A549 treated with AZD2906 at 1 μM for 4 hours (cell line): Measurements from ENCODE around the gene ABHD11. TPM values are rescaled to one million over a fixed set of nuclear protein-coding genes. Genes with fewer than 3 reads are reported as not detected.

ENCODE experiments used
- total RNA-seq: library from RNA; stranded (reverse); fragments of 200-300 nt; extraction: Qiagen RNA extraction; gene quantifications from 5 replicates; pipeline ENCODE4 v1.2.3, GENCODE V29; 2022

Gene ABHD11
- total RNA-seq: 20.1 to 25.9 TPM (median 24.1 TPM) in 5 replicates

GRCh38 chr7:73738612-73739386, at the start of gene ABHD11:
TSS of gene ABHD11 (minus strand) at chr7:73738802. CDS start at chr7:73738770, 32 bp downstream.

GRCh38 chr7:73770002-73770859, 31.6 kb upstream of the ABHD11 start, which contains the start of gene CLDN3:
TSS of gene CLDN3 (minus strand) at chr7:73770270. CDS start at chr7:73770049, 221 bp downstream.

GRCh38 chr7:73718905-73719805, 19.4 kb downstream of the ABHD11 start, which contains the start of gene STX1A:
TSS of gene STX1A (minus strand) at chr7:73719669. CDS start at chr7:73719631, 38 bp downstream.

Other genes starting within 250 kb of the ABHD11 start
- gene BAZ1B, start 216.5 kb downstream of the ABHD11 start, total RNA-seq: 48.9 to 66.0 TPM (median 55.1 TPM) in 5 replicates
- 62.0 to 74.0 TPM (median 68.5 TPM) in 5 replicates for gene BCL7B, start 181.1 kb downstream of the ABHD11 start, total RNA-seq
- 49.0 to 59.2 TPM (median 49.8 TPM) in 5 replicates for gene TBL2, start 160.2 kb downstream of the ABHD11 start, total RNA-seq
- gene MLXIPL, start 114.3 kb downstream of the ABHD11 start, total RNA-seq: 0.60 to 1.3 TPM (median 1.1 TPM) in 5 replicates
- gene VPS37D, start 71.0 kb downstream of the ABHD11 start, total RNA-seq: 2.9 to 6.0 TPM (median 5.1 TPM) in 5 replicates
- gene DNAJC30, start 55.3 kb downstream of the ABHD11 start, total RNA-seq: 7.6 to 11.5 TPM (median 10.6 TPM) in 5 replicates
- 121 to 159 TPM (median 129 TPM) in 5 replicates for gene BUD23, start 55.2 kb downstream of the ABHD11 start, total RNA-seq
- 59.4 to 76.5 TPM (median 66.8 TPM) in 5 replicates for gene STX1A, start 19.1 kb downstream of the ABHD11 start, total RNA-seq
- 1.4 to 4.4 TPM (median 3.6 TPM) in 5 replicates for gene CLDN3, start 31.5 kb upstream of the ABHD11 start, total RNA-seq
- gene CLDN4, start 92.2 kb upstream of the ABHD11 start, total RNA-seq: 3.4 to 5.2 TPM (median 4.5 TPM) in 5 replicates
- gene METTL27, start 103.7 kb upstream of the ABHD11 start, total RNA-seq: 6.8 to 13.2 TPM (median 10.6 TPM) in 5 replicates
- gene TMEM270, start 122.4 kb upstream of the ABHD11 start, total RNA-seq: 0.09 to 0.17 TPM (median 0.15 TPM) in 5 replicates